Right kidney (tissue), 1 donor: ENCODE data around the gene PRKCA.
"Not testable (repeated sequence)": the region's sequence is repeated elsewhere in the genome, so short reads cannot be mapped to it uniquely, and the experiment has no call there.

Experiments used
- DNase-seq: peaks from one replicate; pipeline ENCODE4 v3.0.0-alpha.2; 2016

The PRKCA gene

DNA sequence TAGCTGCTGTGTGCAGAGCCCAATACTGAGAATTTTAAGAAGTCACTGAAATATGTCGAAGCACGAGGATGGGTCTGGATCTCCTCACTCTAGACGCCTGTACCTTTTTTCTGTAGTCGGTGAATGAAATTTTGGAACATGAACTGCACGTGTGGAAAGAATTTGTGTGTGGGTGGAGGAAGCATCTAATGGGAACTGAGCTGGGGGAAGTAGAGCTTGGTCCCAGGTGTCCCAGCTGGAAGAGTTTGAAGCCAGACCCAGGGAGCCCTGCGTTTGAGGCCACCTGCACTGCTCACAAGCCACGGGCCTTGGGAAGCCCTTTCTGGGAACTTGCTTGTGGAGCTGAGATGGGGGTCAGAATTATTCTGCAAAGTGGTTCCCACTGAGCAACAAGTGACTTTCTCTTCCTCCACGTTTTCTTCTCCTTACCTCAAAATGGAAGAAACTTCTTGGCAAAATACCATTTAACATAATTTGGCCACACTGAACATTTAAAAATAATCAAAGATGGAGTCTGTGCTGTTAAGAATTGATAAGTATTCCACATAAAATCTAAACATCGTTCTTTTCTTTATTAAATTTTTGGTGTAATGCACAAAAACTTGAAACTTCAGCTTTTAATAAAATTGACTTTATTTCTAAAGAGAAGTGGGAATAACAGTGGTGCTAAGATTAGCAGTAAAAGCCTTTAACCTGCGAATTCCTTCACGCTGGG is 163.8 kb downstream of the PRKCA start:
- no peak for DNase-seq

DNA sequence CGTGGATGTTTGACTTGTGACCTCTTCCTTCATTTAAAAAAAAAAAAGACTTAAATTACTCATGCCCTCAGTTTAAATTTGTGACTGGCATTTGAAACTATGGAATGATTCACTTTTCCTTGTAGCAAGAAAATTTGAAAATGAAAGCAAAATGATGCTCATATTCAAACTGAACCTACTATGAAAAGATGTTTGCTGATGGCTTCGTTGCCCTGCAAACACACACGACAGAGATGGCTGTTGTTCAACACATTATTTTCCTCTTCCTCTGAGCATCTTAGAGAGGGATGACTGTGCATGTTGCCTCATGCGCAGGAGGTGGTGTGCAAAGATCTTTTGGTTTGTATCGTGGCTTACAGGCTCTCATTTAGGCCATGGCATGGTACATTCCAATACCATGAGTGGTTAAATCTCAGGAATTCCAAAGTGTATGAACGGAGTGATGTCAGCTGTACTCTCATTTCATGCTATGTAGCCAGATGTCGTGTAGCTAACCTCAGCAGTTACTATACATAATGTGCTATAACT is 164.5 kb downstream of the PRKCA start:
- peak; percentile 41 for DNase-seq

DNA sequence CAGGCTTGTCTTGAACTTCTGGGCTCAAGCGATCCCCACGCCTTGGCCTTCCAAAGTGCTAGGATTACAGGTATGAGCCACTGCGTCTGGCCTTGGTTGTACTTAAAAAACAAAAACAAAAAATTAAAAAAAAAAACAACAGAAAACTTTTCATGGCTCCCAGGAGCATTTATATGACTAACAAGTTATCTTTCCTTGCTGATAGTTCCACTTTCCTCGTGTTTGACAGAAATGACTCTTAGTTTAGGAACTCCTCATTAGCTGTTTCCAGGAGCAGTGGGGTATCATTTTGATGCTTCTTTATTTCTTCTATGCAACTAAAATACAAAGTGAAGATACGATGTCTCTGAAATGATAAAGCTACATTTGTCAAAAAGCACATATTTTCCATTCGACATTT is 165.4 kb downstream of the PRKCA start:
- DNase-seq = no peak

DNA sequence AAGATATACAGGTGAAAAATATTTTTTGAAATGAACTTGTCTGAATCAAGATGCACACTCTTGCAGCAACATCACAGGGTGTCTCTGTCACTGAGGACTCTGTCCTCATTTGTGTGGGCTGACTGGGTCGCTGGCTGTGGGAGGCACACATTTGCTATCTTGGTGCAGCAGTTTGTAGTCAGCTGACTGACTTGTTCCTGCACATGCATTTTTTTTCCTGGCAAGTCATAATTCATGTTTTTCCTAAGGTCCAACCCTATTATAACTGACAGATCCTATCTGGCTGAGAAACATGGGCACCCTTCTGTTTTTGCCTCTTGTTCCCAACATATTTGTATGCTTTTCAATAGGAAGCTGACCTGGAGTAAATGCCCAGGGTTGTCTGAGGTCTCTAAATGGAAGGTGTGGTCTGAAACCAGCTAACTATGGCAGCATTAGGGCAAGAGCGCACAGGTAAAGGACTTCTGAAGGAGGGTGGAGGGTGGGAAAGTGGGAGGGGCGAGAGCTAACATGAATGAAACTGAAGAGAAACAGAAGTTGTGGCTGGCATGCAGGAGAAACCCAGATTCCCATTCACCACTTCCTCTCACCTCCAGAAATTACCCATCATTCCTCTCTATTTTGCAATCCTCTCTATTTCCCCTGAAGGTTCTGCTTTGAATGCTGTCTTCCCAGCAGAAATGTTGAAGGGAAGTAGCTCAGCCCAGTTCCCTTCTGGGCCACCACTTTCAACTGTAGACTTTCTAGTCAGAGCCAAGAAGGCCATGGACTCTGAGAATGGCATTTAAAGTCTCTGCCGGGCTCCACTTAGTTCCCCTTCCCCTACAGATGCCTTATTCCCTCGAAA is 166.1 kb downstream of the PRKCA start:
- DNase-seq = no peak

DNA sequence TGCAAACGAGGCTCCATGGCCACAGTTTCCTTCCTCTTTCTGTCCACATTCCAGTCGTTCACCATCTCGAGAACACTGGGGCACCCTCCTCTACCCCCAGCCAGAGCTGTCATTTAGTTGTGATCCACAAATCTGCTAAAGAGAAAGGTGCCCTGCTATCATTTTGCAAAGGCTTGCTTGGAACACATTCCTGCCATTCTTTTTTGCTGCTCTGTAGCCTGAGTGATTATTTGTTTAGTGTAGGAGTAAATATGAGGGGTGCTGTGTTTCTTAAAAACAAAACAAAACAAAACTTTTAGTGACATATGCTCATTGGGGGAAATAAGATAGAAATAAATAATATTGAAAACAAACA is 166.7 kb downstream of the PRKCA start:
- no peak for DNase-seq

DNA sequence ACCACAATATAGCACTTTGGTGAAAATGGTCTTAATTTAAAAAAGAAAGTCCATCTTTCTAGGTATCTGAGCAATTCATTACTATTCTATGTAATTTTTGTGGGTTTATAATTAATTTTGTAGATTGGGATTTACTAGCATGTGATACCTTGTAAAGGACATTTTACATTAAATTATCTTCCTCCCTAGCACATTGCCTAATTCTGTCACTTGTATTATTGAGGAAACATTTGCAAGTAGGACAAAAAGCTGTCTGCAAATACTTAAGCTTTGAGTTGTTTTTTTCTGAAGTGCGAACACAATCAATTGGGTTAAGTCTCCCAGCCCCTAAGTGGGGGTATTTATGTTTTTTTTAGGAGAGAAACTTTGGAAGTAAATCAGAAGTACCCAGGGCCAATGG is 167.0 kb downstream of the PRKCA start:
- DNase-seq = no peak

DNA sequence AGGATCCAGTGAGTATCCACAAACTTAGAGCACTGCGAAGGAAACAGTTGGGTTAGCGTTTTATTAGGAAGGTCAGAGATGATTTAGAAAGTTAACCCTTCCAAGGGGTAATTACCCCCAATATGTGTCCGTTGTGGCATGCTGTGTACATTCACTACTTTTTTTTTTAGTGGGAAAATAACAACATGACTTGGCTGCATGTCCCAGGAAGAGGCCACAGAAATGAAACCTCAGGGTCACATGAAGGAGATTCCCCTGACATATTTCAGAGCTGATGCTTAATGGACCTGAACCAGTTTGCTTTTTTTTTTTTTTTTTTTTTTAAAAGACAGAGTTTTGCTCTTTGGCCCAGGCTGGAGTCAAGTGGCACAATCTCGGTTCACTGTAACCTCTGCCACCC is 167.5 kb downstream of the PRKCA start:
- DNase-seq = no peak

DNA sequence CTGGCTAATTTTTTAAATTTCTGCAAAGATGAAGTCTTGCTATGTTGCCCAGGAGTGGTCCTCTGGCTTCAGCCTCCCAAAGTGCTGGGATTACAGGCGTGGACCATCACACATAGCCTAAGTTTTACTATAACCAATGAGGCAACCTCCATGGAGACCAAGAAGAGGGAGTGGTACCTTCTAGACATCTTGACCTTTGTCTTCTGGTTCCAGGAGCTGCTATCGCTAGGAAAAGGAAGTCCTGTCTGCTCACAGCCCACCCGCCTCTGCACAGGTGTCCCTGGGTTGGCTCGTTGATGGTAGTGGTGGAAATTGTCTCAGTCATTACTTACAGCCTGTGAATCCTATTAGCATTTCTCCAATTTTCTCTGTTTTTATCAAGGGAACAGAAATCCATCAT is 169.7 kb downstream of the PRKCA start:
- no peak for DNase-seq

DNA sequence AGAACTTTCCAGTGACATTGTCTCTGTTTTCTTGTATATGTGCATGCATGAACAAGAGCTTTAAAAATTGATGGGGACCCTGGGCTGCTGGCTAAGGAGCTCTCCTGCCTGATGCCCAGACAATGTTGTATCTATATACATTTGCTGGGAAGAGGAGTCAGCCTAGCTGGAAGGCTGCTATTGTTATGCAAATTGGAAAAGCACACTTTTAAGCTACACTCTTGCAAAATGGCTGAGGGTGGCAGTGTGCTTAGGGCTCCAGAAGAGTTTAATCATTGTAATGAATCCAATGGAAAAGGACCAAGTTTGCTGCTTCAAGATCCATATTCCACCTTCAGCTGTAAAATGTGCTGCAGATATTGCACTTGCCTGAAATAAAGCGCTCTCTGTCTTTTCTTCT is 171.8 kb downstream of the PRKCA start:
- DNase-seq = no peak

DNA sequence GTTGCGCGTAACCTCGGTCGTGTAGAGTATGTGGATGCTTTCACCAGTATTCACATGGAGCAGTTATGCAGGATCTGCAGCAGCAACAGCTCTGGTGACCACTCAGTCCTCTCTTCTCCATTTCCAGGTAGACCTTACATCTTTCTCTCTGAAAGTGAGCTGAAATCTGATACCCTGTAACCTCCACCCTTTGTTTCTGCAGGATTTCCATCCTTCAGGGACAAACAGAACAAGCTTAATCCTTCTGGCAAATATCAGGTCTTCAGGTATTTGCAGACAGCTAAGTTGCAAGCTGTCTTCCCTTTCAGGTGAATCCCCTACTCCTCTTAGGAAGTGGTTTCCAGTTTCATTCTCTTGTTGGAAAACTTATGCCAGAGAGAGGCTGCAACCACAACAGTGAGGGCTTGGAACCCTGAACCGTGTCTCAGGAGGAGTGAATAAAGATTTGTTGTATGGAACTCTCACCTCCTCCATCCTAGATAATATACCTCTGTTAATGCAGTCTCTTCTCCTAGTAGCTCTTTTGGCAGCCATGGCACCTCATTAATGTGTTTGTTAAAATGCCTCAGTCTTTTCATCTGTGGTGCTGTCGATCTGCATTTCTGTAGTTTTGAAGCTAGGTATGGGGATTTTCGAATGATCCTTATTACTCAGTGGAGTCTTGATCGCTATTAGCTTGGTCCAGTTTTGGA is 172.5 kb downstream of the PRKCA start:
- DNase-seq = no peak

DNA sequence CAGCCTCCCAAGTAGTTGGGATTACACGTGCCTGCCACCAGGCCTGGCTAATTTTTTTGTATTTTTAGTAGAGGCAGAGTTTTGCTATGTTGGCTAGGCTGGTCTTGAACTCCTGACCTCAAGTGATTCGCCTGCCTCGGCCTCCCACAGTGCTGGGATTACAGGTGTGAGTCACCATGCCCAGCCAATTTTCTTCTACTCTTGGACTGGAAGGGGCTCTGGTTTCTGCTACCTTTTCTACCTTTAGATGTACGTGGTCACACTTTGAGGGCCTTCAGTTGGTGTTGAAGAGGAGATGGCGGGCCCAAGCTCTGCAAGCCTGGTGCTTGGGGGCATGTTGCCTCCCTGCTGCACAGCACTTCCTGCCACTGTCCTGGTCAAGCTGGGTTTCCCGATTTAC is 173.6 kb downstream of the PRKCA start:
- DNase-seq = no peak

DNA sequence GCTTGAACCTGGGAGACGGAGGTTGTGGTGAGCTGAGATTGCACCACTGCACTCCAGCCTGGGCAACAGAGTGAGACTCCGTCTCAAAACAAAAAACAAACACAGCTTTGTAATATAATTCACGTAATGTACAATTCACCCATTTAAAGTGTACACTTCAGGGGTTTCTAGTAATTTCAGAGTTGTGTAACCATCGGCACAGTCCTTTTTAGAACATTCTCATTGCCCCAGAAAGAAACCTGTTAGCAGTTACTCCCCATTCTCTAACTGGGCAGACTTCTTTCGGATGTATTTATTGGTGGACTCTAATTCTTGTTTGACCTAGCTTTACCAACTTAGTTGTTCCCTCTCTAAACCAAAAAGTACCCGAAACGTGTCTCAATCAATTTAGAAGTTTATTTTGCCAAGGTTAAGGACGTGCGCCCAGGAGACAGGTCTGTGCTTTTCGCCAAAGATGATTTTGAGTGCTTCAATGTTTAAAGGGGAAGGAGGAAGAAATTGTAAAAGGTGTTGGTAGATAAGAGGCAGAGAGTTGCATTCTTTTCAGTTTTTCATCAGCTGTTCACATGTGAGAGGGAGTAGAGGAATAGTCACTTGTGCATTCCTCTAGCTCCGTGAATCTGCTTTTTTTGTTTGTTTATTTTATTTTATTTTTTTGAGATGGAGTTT is 175.3 kb downstream of the PRKCA start:
- DNase-seq = no peak

DNA sequence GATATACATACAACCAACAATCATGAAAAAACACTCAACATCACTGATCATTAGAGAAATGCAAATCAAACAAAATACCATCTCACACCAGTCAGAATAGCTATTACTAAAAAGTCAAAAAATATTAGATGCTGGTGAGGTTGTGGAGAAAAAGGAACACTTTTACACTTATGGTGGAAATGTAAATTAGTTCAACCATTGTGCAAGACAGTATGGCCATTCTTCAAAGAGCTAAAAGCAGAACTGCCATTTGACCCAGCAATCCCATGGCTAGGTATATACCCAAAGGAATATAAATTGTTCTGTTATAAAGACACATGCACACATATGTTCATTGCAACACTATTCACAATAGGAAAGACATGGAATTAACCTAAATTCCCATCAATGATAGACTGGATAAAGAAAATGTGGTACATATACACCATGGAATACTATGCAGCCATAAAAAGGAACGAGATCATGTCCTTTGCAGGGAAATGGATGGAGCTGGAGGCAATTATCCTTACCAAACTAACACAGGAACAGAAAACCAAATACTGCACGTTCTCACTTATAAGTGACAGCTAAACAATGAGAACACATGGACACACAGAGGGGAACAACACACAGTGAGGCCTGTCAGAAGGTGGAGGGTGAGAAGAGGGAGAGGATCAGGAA is 176.9 kb downstream of the PRKCA start:
- DNase-seq = not testable (repeated sequence)

DNA sequence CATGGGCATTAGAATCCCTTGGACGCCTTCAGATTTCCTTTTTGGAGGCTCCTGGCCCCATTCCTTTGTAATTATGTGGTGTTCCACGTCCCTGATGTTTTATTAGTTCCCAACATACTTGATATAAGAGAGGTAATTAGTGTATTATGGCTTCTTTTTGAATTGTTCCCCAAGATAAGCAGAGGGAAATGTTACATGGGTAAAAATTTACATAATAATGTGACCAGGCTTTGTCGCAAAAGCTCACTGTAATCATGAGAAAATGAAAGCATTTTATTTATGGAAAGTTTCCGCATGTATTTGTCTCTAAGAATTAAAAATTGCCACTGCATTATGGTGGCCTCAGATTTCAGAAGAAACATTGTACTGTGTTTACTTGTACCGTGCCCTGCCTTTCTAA is 177.8 kb downstream of the PRKCA start:
- DNase-seq = no peak

DNA sequence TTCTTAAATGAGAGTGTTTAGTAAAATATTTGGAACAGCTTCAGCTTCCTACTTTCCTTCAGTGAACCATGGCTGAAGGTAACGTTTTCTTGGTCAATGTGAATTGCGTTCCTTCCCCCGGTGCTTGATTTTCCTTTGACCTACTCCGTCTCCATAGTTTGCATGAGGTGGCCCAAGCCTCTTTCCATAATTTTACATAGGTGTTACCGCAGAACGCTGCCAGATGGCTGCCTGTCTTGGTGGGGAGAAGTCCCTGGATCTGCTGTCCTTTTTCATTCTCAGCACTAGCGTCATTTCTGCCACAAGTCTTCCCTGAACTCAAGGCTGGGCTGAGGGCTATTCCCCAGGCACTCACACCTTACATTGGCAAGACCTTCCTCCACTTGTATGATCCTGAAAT is 178.4 kb downstream of the PRKCA start:
- no peak for DNase-seq

DNA sequence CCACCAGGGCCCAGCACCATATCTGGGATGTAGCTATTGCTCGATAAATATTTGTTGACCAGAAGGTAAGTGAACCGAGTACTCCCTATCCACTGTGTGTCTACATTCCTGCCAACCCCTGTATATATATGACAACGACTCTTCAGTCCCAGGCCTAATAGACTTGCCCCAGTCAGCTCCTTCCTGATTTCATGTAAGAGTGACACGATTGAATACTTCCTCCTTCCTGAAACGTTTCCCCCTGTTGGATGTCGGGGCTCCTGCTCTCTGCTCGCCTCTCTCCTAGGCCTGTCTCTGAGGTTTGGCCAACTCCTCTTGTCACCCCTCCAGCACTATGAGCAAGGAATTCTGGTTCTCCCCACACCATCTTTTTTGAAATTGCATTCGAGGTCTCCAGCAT is 178.9 kb downstream of the PRKCA start:
- no peak for DNase-seq

DNA sequence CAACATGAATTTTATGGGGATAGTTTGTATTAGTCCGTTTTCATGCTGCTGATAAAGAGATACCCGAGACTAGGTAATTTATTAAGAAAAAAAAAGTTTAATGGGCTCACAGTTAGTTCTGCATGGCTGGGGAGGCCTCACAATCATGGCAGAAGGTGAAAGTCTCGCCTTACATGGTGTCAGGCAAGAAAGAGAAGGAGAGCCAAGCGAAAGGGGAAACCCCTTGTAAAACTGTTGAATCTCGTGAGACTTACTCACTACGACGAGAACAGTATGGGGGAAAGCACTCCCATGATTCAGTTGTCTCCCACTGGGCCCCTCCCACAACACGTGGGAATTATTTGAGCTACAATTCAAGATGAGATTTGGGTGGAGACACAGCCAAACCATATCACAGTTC is 181.5 kb downstream of the PRKCA start:
- DNase-seq = no peak

DNA sequence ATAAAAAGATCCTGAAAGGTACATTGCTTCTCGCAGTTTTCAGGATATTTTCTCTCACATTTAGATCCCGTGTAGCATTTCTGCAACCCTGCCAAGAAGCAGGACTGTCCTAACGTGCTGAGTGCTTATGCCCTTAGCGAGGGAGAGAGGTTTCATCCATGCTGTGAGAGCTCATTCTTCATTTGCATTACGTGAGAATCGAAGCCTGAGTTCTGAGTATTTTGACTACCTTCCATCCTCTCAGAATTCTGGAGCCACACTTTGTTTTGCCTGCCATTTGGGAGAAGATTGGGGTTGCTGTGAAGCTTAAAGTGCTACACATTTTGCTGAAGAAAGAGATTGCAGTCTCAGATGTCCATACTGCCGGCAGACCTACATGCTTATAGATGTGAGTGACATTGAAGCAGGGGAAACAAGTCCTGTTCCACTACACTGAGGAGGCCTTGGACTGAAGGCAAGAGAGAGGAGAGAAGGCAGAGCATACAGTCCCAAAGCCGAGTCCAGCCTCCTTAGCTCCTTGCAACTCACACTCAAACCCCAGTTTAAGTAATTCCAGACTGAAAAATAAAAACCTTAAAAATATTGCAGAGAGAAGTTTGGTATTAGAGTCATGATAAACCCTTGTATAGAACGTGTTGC is 183.0 kb downstream of the PRKCA start:
- no peak for DNase-seq

DNA sequence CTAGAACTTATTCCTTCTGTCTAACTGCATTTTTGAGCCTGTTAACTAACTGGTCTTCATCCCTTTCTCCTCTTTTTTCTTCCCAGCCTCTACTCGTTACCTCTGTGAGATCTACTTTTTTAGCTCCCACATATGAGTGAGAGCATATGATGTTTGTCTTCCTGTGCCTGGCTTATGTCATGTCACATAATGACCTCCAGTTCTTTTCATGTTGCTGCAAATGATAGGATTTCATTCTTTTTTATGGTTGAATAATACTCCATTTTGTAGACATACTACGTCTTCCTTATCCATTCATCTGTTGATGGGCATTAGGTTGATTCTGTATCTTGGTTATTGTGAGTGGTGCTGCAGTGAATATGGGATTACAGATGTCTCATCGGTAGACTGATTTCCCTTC is 184.7 kb downstream of the PRKCA start:
- no peak for DNase-seq

DNA sequence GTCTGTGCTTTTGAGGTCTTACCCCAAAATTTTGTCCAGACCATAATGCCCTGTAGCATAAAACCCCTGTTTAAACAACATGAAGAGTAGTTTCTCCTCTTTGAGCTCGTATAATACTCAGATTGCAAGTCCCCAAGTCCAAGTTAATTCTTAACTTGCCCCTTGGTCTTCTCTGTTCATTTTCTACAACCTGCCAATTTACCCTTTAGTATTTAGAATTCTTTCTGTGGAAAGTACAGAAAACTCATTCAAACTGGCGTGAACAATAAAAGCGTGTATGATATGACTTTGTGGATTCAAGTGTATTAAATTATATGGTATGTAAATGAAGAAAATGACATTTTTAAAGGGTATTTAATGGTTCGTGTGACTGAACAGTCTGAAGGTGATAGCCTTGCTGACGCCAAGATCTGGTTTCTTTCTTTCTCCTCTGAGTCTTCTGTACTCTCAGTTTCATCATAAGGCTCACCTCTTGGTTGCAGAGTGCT is 185.6 kb downstream of the PRKCA start:
- DNase-seq = no peak

DNA sequence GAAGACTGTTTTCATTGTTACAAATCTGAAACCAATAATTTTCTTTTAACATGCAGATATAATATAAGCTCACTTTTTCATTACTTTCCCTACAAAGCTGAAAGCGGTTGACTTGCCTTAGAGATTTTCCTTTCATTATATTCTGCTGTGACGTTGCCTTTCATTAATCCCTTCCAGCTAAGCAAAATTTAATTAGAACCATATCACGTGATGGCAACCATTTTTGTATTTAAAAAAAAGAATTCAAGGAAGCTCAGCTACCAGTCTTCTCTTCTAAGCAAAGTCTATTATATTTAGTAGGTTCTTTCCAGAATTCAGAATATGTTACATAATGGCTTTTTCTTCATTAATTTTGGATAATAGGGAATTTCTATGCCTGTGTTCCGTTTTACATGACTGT is 186.5 kb downstream of the PRKCA start:
- no peak for DNase-seq
